Measurements from ENCODE around the gene UBR1.
A peak's percentile ranks its signal among the peaks of the same experiment; 100 is the strongest.

Gene UBR1

GRCh38 chr15:43106486-43106829 is 620 bp upstream of the UBR1 start:
- peak overlapping the region; percentile 71 for H3K4me3 ChIP-seq (ENCODE audit: low read depth, low read length)
- peaks cover 12% of the 10 kb centered on the region for H3K36me3 ChIP-seq (ENCODE audit: control insufficient read depth, insufficient read depth, low read length)
- H3K27me3 ChIP-seq (ENCODE audit: control insufficient read depth, insufficient read depth, low read length): no peaks in the 10 kb centered on the region
- no peaks in the 10 kb centered on the region; the same call in 1 of the 2 replicates for H3K4me1 ChIP-seq (ENCODE audit: control insufficient read depth, insufficient read depth, low read length)
- peak overlapping the region; percentile 69; the same call in 1 of the 2 replicates for H3K9ac ChIP-seq (ENCODE audit: low read depth, low read length)
- no peaks in the 10 kb centered on the region for H3K9me3 ChIP-seq (ENCODE audit: control insufficient read depth, insufficient read depth, low read length)
- peak overlapping the region; percentile 21 for H3K27ac ChIP-seq (ENCODE audit: low read depth, low read length)

DNA sequence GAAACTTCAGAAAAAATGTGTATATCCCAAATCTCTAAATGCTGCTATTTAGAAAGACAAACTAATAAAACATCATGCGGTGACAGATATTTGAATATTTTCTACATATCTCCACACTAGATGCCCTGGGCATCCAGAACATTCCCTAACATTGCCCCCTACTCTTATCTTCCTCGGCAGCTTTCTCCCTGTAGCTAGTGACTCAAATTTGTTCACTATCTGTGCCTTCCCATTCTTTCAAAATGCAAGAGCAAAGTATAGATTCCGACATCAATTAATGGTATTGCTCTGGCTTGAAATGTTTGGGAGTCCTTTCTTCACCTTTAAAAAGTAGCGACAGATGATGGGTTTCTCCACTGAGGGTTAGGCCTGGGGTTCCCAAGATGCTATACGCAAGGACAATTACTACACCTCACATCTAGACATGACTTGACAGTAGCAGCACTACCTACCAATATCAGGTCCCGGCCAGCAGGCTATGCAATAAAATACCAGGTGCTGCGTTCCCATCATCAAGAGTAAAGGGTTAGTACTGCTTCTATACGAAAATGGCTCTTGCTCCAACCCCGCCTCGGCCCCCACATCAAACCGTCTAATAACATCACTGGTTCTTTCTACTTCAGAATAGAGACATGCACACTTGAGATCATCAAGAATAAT is 631 bp downstream of the UBR1 start:
- Histone ChIP-seq H3K4me3 (ENCODE audit: low read depth, low read length) (peak overlapping the region; percentile 71), H3K9ac (ENCODE audit: low read depth, low read length) (peak overlapping the region; percentile 43), H3K27ac (ENCODE audit: low read depth, low read length) (peak overlapping the region; percentile 38), H3K27me3 (ENCODE audit: control insufficient read depth, insufficient read depth, low read length) (no peaks in the 10 kb centered on the region), H3K9me3 (ENCODE audit: control insufficient read depth, insufficient read depth, low read length) (no peaks in the 10 kb centered on the region), H3K4me1 (ENCODE audit: control insufficient read depth, insufficient read depth, low read length) (no peaks in the 10 kb centered on the region; the same call in 1 of the 2 replicates), H3K36me3 (ENCODE audit: control insufficient read depth, insufficient read depth, low read length) (peaks cover 24% of the 10 kb centered on the region)

- Histone ChIP-seq H3K4me1 (ENCODE audit: control insufficient read depth, insufficient read depth, low read length) (no peaks in the 10 kb centered on the region; the same call in 1 of the 2 replicates), H3K27ac (ENCODE audit: low read depth, low read length) (no peak overlapping the region), H3K9me3 (ENCODE audit: control insufficient read depth, insufficient read depth, low read length) (no peaks in the 10 kb centered on the region), H3K27me3 (ENCODE audit: control insufficient read depth, insufficient read depth, low read length) (no peaks in the 10 kb centered on the region), H3K9ac (ENCODE audit: low read depth, low read length) (no peak overlapping the region), H3K36me3 (ENCODE audit: control insufficient read depth, insufficient read depth, low read length) (peaks cover 27% of the 10 kb centered on the region), H3K4me3 (ENCODE audit: low read depth, low read length) (no peak overlapping the region)
Measured at GRCh38 chr15:43104426-43104825, 1.4 kb downstream of the UBR1 start.

DNA sequence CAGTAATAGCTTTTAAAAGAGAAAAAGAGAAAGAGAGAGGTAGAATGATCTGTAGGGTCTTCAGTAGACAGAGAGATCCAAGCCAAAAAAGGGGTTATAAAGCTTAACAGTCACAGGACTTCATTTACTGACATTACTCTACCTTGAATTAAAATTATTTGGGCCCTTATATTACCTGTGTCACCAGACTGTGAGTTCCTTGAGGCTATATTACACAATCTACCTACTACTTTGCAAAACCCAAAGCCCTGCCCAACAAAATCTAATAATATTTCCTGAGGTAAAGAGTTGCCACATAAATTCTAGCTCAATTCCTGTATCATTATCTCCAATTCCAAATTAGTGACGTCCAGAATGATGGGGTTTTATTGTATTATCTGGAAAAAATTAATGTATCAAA is 1.9 kb downstream of the UBR1 start:
- H3K36me3 ChIP-seq (ENCODE audit: control insufficient read depth, insufficient read depth, low read length): peaks cover 29% of the 10 kb centered on the region
- H3K4me3 ChIP-seq (ENCODE audit: low read depth, low read length): no peak overlapping the region
- H3K27me3 ChIP-seq (ENCODE audit: control insufficient read depth, insufficient read depth, low read length): no peaks in the 10 kb centered on the region
- no peak overlapping the region for H3K9ac ChIP-seq (ENCODE audit: low read depth, low read length)
- H3K4me1 ChIP-seq (ENCODE audit: control insufficient read depth, insufficient read depth, low read length): no peaks in the 10 kb centered on the region; the same call in 1 of the 2 replicates
- H3K27ac ChIP-seq (ENCODE audit: low read depth, low read length): no peak overlapping the region
- no peaks in the 10 kb centered on the region for H3K9me3 ChIP-seq (ENCODE audit: control insufficient read depth, insufficient read depth, low read length)

DNA sequence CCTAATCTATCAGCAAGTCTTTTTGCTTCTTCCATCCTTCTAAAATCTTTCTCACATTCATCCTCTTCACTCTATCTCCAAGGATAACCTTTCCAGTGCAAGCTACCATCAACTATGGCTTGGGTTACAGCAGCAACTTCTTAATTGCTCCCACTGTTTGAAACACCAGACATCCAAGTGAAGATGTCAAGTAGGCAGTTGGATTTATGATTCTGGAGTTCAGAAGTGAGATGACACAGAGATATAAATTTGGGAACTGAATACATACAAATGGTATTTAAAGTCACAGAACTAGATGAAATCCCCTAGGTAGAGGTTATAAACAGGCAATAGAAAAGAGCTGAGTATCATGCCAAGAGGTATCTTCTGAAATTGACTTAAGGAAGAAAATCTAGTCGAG is 3.7 kb downstream of the UBR1 start:
- Histone ChIP-seq H3K27me3 (ENCODE audit: control insufficient read depth, insufficient read depth, low read length) (no peaks in the 10 kb centered on the region), H3K9me3 (ENCODE audit: control insufficient read depth, insufficient read depth, low read length) (no peaks in the 10 kb centered on the region), H3K4me1 (ENCODE audit: control insufficient read depth, insufficient read depth, low read length) (no peaks in the 10 kb centered on the region; the same call in 1 of the 2 replicates), H3K4me3 (ENCODE audit: low read depth, low read length) (no peak overlapping the region), H3K9ac (ENCODE audit: low read depth, low read length) (no peak overlapping the region), H3K27ac (ENCODE audit: low read depth, low read length) (no peak overlapping the region), H3K36me3 (ENCODE audit: control insufficient read depth, insufficient read depth, low read length) (peaks cover 32% of the 10 kb centered on the region)

DNA sequence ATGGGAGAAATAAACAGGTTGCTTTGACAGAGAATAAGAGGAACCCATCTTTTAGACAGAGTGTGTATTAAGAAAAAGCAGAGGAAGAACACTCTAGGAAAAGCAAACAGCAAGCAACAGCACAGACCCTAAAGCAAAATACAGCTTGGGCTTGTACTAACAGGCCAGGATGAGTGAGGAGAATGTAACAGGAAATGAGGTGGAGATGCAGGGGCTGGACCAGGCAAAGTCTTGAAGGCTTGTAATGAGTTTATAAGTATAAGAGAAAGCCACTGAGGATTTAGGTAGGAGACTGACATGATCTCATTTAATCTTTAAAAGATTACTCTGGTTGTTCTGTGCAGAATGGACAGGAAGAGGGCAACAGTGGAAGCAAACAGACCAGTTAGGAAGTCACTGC is 4.9 kb downstream of the UBR1 start:
- H3K4me3 ChIP-seq (ENCODE audit: low read depth, low read length): no peak overlapping the region
- H3K9me3 ChIP-seq (ENCODE audit: control insufficient read depth, insufficient read depth, low read length): no peaks in the 10 kb centered on the region
- H3K27ac ChIP-seq (ENCODE audit: low read depth, low read length): no peak overlapping the region
- no peak overlapping the region for H3K9ac ChIP-seq (ENCODE audit: low read depth, low read length)
- no peaks in the 10 kb centered on the region; the same call in 1 of the 2 replicates for H3K4me1 ChIP-seq (ENCODE audit: control insufficient read depth, insufficient read depth, low read length)
- no peaks in the 10 kb centered on the region for H3K27me3 ChIP-seq (ENCODE audit: control insufficient read depth, insufficient read depth, low read length)
- H3K36me3 ChIP-seq (ENCODE audit: control insufficient read depth, insufficient read depth, low read length): peaks cover 34% of the 10 kb centered on the region

DNA sequence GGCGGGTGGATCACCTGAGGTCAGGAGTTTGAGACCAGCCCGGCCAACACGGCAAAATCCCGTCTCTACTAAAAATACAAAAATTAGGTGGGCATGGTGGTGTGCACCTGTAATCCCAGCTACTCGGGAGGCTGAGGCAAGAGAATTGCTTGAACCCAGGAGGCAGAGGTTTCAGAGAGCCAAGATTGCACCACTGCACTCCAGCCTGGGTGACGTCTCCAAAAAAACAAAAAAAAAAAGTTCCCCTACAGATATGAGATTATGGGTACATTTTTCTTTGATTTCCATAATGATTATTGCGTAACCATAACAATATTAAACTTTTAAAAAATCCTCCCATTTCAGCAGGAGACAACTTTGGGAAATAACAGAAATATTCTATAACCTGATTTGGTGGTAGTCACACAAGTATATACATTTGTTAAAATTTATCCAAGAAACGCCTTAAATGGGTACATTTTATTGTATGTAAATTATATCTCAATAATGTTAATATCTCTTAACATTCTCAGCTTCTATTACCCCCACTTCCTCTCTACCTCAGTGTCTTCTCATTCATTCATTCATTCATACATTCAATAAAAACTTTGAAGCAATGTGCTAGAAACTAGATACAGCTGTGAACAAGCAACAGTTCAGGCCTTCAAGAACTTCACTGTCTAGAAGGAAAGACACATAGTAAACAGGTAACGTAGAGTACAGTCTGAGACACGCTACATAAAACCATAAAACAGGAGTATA is 6.6 kb downstream of the UBR1 start:
- no peaks in the 10 kb centered on the region for H3K9me3 ChIP-seq (ENCODE audit: control insufficient read depth, insufficient read depth, low read length)
- H3K27ac ChIP-seq (ENCODE audit: low read depth, low read length): no peak overlapping the region
- no peaks in the 10 kb centered on the region; the same call in 1 of the 2 replicates for H3K4me1 ChIP-seq (ENCODE audit: control insufficient read depth, insufficient read depth, low read length)
- no peaks in the 10 kb centered on the region for H3K27me3 ChIP-seq (ENCODE audit: control insufficient read depth, insufficient read depth, low read length)
- peaks cover 34% of the 10 kb centered on the region for H3K36me3 ChIP-seq (ENCODE audit: control insufficient read depth, insufficient read depth, low read length)
- H3K9ac ChIP-seq (ENCODE audit: low read depth, low read length): no peak overlapping the region
- H3K4me3 ChIP-seq (ENCODE audit: low read depth, low read length): no peak overlapping the region

- no peak overlapping the region for H3K9ac ChIP-seq (ENCODE audit: low read depth, low read length)
- no peak overlapping the region for H3K4me3 ChIP-seq (ENCODE audit: low read depth, low read length)
- H3K9me3 ChIP-seq (ENCODE audit: control insufficient read depth, insufficient read depth, low read length): no peaks in the 10 kb centered on the region
- H3K4me1 ChIP-seq (ENCODE audit: control insufficient read depth, insufficient read depth, low read length): 0 out of 2 replicates have a peak, but pooled peaks cover 2% of the 10 kb centered on the region
- H3K36me3 ChIP-seq (ENCODE audit: control insufficient read depth, insufficient read depth, low read length): peaks cover 25% of the 10 kb centered on the region
- no peak overlapping the region for H3K27ac ChIP-seq (ENCODE audit: low read depth, low read length)
- no peaks in the 10 kb centered on the region for H3K27me3 ChIP-seq (ENCODE audit: control insufficient read depth, insufficient read depth, low read length)
Measured at GRCh38 chr15:43096411-43096810, 9.4 kb downstream of the UBR1 start.

- no peaks in the 10 kb centered on the region for H3K9me3 ChIP-seq (ENCODE audit: control insufficient read depth, insufficient read depth, low read length)
- H3K27me3 ChIP-seq (ENCODE audit: control insufficient read depth, insufficient read depth, low read length): no peaks in the 10 kb centered on the region
- H3K27ac ChIP-seq (ENCODE audit: low read depth, low read length): no peak overlapping the region
- H3K4me3 ChIP-seq (ENCODE audit: low read depth, low read length): no peak overlapping the region
- H3K36me3 ChIP-seq (ENCODE audit: control insufficient read depth, insufficient read depth, low read length): peaks cover 19% of the 10 kb centered on the region
- no peak overlapping the region for H3K9ac ChIP-seq (ENCODE audit: low read depth, low read length)
- 0 out of 2 replicates have a peak, but pooled peaks cover 2% of the 10 kb centered on the region for H3K4me1 ChIP-seq (ENCODE audit: control insufficient read depth, insufficient read depth, low read length)
Measured at GRCh38 chr15:43095708-43096347, 10.0 kb downstream of the UBR1 start.

DNA sequence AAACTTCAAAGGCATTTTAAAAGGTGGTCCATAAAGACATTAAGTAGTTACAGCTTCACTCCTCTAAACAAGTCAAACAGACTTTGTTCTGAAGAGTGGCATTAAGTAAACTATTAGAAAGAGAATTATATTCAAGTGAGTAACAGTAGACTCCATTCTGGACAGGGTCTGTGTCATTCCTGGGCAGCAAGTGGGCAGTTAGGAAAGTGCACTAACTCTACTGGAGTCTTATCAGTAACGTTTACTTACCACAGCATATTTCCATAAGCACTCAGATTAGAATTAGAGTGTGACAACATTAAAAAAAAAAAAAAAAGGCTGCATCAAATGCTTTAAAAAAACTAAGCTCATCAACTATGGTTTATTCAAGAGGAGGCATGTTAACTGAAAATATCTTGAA is 10.6 kb downstream of the UBR1 start:
- no peaks in the 10 kb centered on the region for H3K27me3 ChIP-seq (ENCODE audit: control insufficient read depth, insufficient read depth, low read length)
- H3K36me3 ChIP-seq (ENCODE audit: control insufficient read depth, insufficient read depth, low read length): peaks cover 13% of the 10 kb centered on the region
- no peak overlapping the region for H3K9ac ChIP-seq (ENCODE audit: low read depth, low read length)
- H3K4me3 ChIP-seq (ENCODE audit: low read depth, low read length): no peak overlapping the region
- H3K4me1 ChIP-seq (ENCODE audit: control insufficient read depth, insufficient read depth, low read length): 0 out of 2 replicates have a peak, but pooled peaks cover 2% of the 10 kb centered on the region
- no peak overlapping the region for H3K27ac ChIP-seq (ENCODE audit: low read depth, low read length)
- no peaks in the 10 kb centered on the region for H3K9me3 ChIP-seq (ENCODE audit: control insufficient read depth, insufficient read depth, low read length)

Data from HUES48 (cell line).